Measurements from ENCODE around the gene ZNRF4.
"Not testable (repeated sequence)": the region's sequence is repeated elsewhere in the genome, so short reads cannot be mapped to it uniquely, and the experiment has no call there.

The ZNRF4 gene

GRCh38 chr19:5466072-5466471, 10.9 kb downstream of the ZNRF4 start:
- DNase-seq (ENCODE audit: low read depth, low spot score): no peak
- no peak overlapping the region for H3K4me3 ChIP-seq (ENCODE audit: low read length)

- no peak for DNase-seq (ENCODE audit: low read depth, low spot score)
- H3K4me3 ChIP-seq (ENCODE audit: low read length): no peak overlapping the region
These were observed 11.6 kb downstream of the ZNRF4 start for GRCh38 chr19:5466814-5467291.

- no peak overlapping the region for H3K4me3 ChIP-seq (ENCODE audit: low read length)
- no peak for DNase-seq (ENCODE audit: low read depth, low spot score)
These were observed 15.1 kb downstream of the ZNRF4 start for GRCh38 chr19:5470264-5470671.

- DNase-seq (ENCODE audit: low read depth, low spot score): no peak
- H3K4me3 ChIP-seq (ENCODE audit: low read length): no peak overlapping the region
These were observed 17.1 kb downstream of the ZNRF4 start for GRCh38 chr19:5472286-5472685.

- no peak for DNase-seq (ENCODE audit: low read depth, low spot score)
- no peak overlapping the region for H3K4me3 ChIP-seq (ENCODE audit: low read length)
These were observed 18.4 kb downstream of the ZNRF4 start for GRCh38 chr19:5473646-5474045.

- DNase-seq (ENCODE audit: low read depth, low spot score): no peak
- H3K4me3 ChIP-seq (ENCODE audit: low read length): no peak overlapping the region
These were observed 22.4 kb downstream of the ZNRF4 start for GRCh38 chr19:5477451-5478215.

GRCh38 chr19:5478241-5478924, 23.2 kb downstream of the ZNRF4 start:
- no peak overlapping the region for H3K4me3 ChIP-seq (ENCODE audit: low read length)
- DNase-seq (ENCODE audit: low read depth, low spot score): no peak

- H3K4me3 ChIP-seq (ENCODE audit: low read length): no peak overlapping the region
- no peak for DNase-seq (ENCODE audit: low read depth, low spot score)
These were observed 23.8 kb downstream of the ZNRF4 start for GRCh38 chr19:5478925-5479588.

GRCh38 chr19:5479958-5480357, 24.7 kb downstream of the ZNRF4 start:
- H3K4me3 ChIP-seq (ENCODE audit: low read length): no peak overlapping the region
- no peak for DNase-seq (ENCODE audit: low read depth, low spot score)

- peak; percentile 16 for DNase-seq (ENCODE audit: low read depth, low spot score)
- H3K4me3 ChIP-seq (ENCODE audit: low read length): no peak overlapping the region
These were observed 25.2 kb downstream of the ZNRF4 start for GRCh38 chr19:5480427-5480836.

- no peak overlapping the region for H3K4me3 ChIP-seq (ENCODE audit: low read length)
These were observed 26.7 kb downstream of the ZNRF4 start for GRCh38 chr19:5481957-5482356.

GRCh38 chr19:5484398-5485285, 29.4 kb downstream of the ZNRF4 start:
- DNase-seq (ENCODE audit: low read depth, low spot score): no peak

More at GRCh38 chr19:5481957-5482356, 26.7 kb downstream of the ZNRF4 start:
- DNase-seq (ENCODE audit: low read depth, low spot score): no peak

GRCh38 chr19:5485286-5485636, 30.0 kb downstream of the ZNRF4 start:
- H3K4me3 ChIP-seq (ENCODE audit: low read length): no peak overlapping the region
- DNase-seq (ENCODE audit: low read depth, low spot score): no peak

More at GRCh38 chr19:5484398-5485285, 29.4 kb downstream of the ZNRF4 start:
- H3K4me3 ChIP-seq (ENCODE audit: low read length): no peak overlapping the region

GRCh38 chr19:5485658-5486057, 30.4 kb downstream of the ZNRF4 start:
- DNase-seq (ENCODE audit: low read depth, low spot score); H3K4me3 ChIP-seq (ENCODE audit: low read length): not testable (repeated sequence)

GRCh38 chr19:5487222-5487621, 32.0 kb downstream of the ZNRF4 start:
- peak; percentile 34 for DNase-seq (ENCODE audit: low read depth, low spot score)
- H3K4me3 ChIP-seq (ENCODE audit: low read length): no peak overlapping the region

GRCh38 chr19:5489551-5489950, 34.3 kb downstream of the ZNRF4 start:
- H3K4me3 ChIP-seq (ENCODE audit: low read length): no peak overlapping the region
- no peak for DNase-seq (ENCODE audit: low read depth, low spot score)

GRCh38 chr19:5491565-5491964, 36.3 kb downstream of the ZNRF4 start:
- no peak for DNase-seq (ENCODE audit: low read depth, low spot score)
- no peak overlapping the region for H3K4me3 ChIP-seq (ENCODE audit: low read length)

- no peak overlapping the region for H3K4me3 ChIP-seq (ENCODE audit: low read length)
- no peak for DNase-seq (ENCODE audit: low read depth, low spot score)
These were observed 37.0 kb downstream of the ZNRF4 start for GRCh38 chr19:5492281-5492634.

Data from Jurkat, Clone E6-1 (cell line).